SH-SY5Y (cell line): ENCODE data around the gene FAM222A.

Source experiments
- GATA2 ChIP-seq: IDR thresholded peaks from 2 replicates; pipeline ENCODE4 v1.6.1; 2011; ENCODE audit warnings: mild to moderate bottlenecking, low read depth, low read length
- GATA3 ChIP-seq: IDR thresholded peaks from 2 replicates; pipeline ENCODE4 v1.6.1; 2011; ENCODE audit warnings: low read depth, mild to moderate bottlenecking, low read length, moderate library complexity

- no peak for TF ChIP-seq GATA2
- TF ChIP-seq GATA3: no peak
These were observed 85.1 kb downstream of the FAM222A start for GRCh38 chr12:109798691-109799090.
